Keratinocyte (primary cell): Measurements from ENCODE around the gene ENG. TPM values are rescaled to one million over a fixed set of nuclear protein-coding genes. Genes with fewer than 3 reads are reported as not detected.
"Not testable (repeated sequence)": the region's sequence is repeated elsewhere in the genome, so short reads cannot be mapped to it uniquely, and the experiment has no call there.

Source experiments
- DNase-seq: peaks from one replicate; pipeline ENCODE4 v3.0.0-alpha.2; 2011; ENCODE audit warnings: low read depth, missing footprints, low spot score
- FAIRE-seq: peaks from 2 replicates; lab custom pipeline; 2011; peaks lifted over from hg19 to GRCh38; lab: Jason Lieb, UNC
- H2AFZ ChIP-seq: 2 replicates; pipeline ENCODE4 v1.6.0; 2012; ENCODE audit warnings: low read length, control low read depth, inconsistent platforms; ENCODE audit not compliant: control insufficient read depth
- H3K27ac ChIP-seq: 2 replicates; pipeline ENCODE4 v1.5.1; 2011; ENCODE audit warnings: low read length; ENCODE audit not compliant: control insufficient read depth, insufficient read depth
- H3K27me3 ChIP-seq: 3 replicates; pipeline ENCODE4 v1.6.0; 2011; ENCODE audit warnings: low read length; ENCODE audit not compliant: control insufficient read depth, insufficient read depth; ENCODE audit errors: extremely low read depth
- H3K36me3 ChIP-seq, 2 experiments: 2 replicates in 1 of 2; 3 replicates in 1 of 2; pipeline ENCODE4 v1.5.1; 2011; ENCODE audit warnings: low read length in 2 of 2, mild to moderate bottlenecking in 1 of 2; ENCODE audit not compliant: control insufficient read depth in 2 of 2, insufficient read depth in 2 of 2; ENCODE audit errors: extremely low read depth in 1 of 2
- H3K4me1 ChIP-seq: 3 replicates; pipeline ENCODE4 v1.5.1; 2011; ENCODE audit warnings: low read length; ENCODE audit not compliant: control insufficient read depth, insufficient read depth; ENCODE audit errors: extremely low read depth
- H3K4me2 ChIP-seq: 3 replicates; pipeline ENCODE4 v1.6.0; 2011; ENCODE audit warnings: low read depth, low read length; ENCODE audit not compliant: control insufficient read depth, insufficient read depth; ENCODE audit errors: extremely low read depth
- H3K4me3 ChIP-seq, 3 experiments: fragments of 200-600 bp in 1 of 3; sonication (generic) in 1 of 3; 2 replicates in 2 of 3; 3 replicates in 1 of 3; pipeline ENCODE4 v1.5.1; 2011 to 2016; ENCODE audit warnings: low read length in 3 of 3, mild to moderate bottlenecking in 3 of 3, control low read depth in 2 of 3, inconsistent platforms in 1 of 3, low read depth in 1 of 3, mixed read lengths in 1 of 3, mixed run types in 1 of 3, moderate library complexity in 1 of 3; ENCODE audit not compliant: control insufficient read depth in 2 of 3, insufficient read depth in 2 of 3; ENCODE audit errors: extremely low read depth in 1 of 3
- H3K79me2 ChIP-seq: 2 replicates; pipeline ENCODE4 v1.6.0; 2012; ENCODE audit warnings: low read length; ENCODE audit not compliant: control insufficient read depth, insufficient read depth
- H3K9ac ChIP-seq: 3 replicates; pipeline ENCODE4 v1.6.0; 2011; ENCODE audit warnings: low read length; ENCODE audit not compliant: control insufficient read depth, insufficient read depth; ENCODE audit errors: extremely low read depth
- H3K9me1 ChIP-seq: 3 replicates; pipeline ENCODE4 v1.6.0; 2011; ENCODE audit warnings: low read length; ENCODE audit not compliant: control insufficient read depth, insufficient read depth; ENCODE audit errors: extremely low read depth
- H3K9me3 ChIP-seq: 2 replicates; pipeline ENCODE4 v1.5.1; 2012; ENCODE audit warnings: low read depth, low read length; ENCODE audit not compliant: control insufficient read depth
- H4K20me1 ChIP-seq: 3 replicates; pipeline ENCODE4 v1.6.0; 2011; ENCODE audit warnings: low read length; ENCODE audit not compliant: control insufficient read depth, insufficient read depth; ENCODE audit errors: extremely low read depth
- EZH2 ChIP-seq: IDR thresholded peaks from one replicate; pipeline ENCODE4 v1.6.1; 2012; ENCODE audit warnings: inconsistent platforms, mild to moderate bottlenecking, low read length, moderate library complexity
- dilution Hi-C: fragments of 300-500 bp; cut with MboI; formaldehyde crosslinking; loops from one replicate; pipeline ENCODE4 v1.7.0; 2020; ENCODE audit warnings: low sequenced_read_pairs; ENCODE audit not compliant: extremely low pct_ligation_motif_present
- polyA plus RNA-seq, 5 experiments: library from polyadenylated mRNA; depleted of rRNA in 3 of 5; stranded (reverse) in 3 of 5; stranded (forward) in 1 of 5; unstranded in 1 of 5; fragments of >200 nt; gene quantifications; 1 replicate in 1 of 5; 2 replicates in 3 of 5; 3 replicates in 1 of 5; pipeline versions ENCODE4 v1.2.1 to v1.2.3, GENCODE V29; 2011 to 2012; ENCODE audit warnings: missing spikeins in 2 of 5, low read depth in 1 of 5, low replicate concordance in 1 of 5
- TF ChIP-seq, protein P1 (sequence below), 3 experiments: IDR thresholded peaks in 1 of 3; conservative IDR thresholded peaks in 1 of 3; optimal IDR thresholded peaks in 1 of 3; 2 replicates in 2 of 3; 3 replicates in 1 of 3; pipeline versions ENCODE3 to v1.5.1; 2011; ENCODE audit warnings: low read length in 3 of 3, mild to moderate bottlenecking in 3 of 3, moderate library complexity in 2 of 3, control low read depth in 1 of 3, inconsistent platforms in 1 of 3; ENCODE audit not compliant: insufficient read depth in 2 of 3; ENCODE audit errors: extremely low read depth in 1 of 3

Gene ENG
- polyA plus RNA-seq, 1 donor (not counting 4 experiments of a cell fraction or from before 2014, with no cell fraction given), result 0.22 TPM

DNA sequence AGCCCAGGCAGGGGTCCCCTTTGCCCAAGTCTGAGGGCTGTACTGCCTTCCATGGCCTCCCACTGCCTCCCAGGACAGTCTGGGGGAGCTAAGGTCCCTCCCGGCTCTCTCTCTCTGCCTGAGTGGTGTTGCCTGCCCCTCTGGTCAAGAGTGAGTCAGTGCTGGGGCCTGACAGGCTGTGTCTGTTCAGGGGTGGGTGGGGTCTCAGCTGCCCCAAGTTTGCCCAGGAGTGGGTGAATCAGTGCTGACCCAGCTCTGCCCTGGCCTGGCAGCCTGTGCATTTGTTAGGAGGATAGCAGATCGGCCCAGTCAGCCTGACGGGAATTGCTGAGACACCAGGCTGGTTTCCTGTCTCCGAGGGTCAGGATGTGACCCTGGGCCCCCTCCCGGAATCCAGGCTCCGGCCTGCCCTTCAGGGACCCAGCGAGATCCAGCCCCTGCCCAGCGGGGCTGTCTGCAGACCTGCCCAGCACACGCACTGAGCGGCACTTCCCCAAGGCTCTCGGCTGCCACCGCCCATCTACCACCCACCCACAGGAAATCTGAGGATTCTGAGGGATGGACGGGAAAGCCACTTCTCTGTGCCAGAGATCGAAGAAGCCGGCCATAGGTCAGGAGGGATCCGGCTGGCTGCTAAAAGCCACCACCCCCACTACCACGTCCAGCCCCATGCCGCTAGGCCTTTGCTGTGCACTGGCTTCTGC lies 15.9 kb downstream of the ENG start:
- Histone ChIP-seq H3K9ac (no peak overlapping the region), H4K20me1 (no peaks in the 10 kb centered on the region), H3K27me3 (peaks cover 3% of the 10 kb centered on the region), H3K4me2 (no peak overlapping the region), H3K79me2 (no peaks in the 10 kb centered on the region), H3K9me3 (no peaks in the 10 kb centered on the region), H3K27ac (no peak overlapping the region), H3K4me3 (no peak overlapping the region), H3K4me1 (no peaks in the 10 kb centered on the region), H3K36me3 (no peaks in the 10 kb centered on the region), H2AFZ (no peak overlapping the region), H3K9me1 (no peaks in the 10 kb centered on the region)
- no peak for DNase-seq
- dilution Hi-C loops, result no loop called here
- no peak for FAIRE-seq
- no peak for TF ChIP-seq EZH2

DNA sequence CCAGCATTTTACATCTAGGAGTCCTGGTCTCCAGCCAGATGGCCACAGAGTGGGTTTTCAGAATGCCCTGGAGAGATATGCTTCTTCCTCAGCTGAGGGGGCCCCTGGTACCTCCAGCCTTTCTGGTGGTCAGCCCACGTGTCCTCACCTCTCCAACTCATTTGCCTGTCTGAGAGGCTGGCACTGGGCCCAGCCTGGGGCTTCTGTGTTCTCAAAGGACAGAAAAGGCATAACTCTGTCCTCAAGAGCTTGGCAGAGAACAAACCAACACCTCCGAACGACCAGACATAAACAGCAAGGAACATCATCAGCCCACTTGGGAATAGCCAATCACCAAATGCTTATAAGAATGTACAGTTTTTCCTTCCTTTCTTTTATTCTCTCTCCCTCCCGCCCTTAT lies 17.1 kb downstream of the ENG start:
- dilution Hi-C loops, result no loop called here
- FAIRE-seq, result no peak
- no peak overlapping the region for H3K9ac ChIP-seq
- H3K79me2 ChIP-seq, result no peaks in the 10 kb centered on the region
- H4K20me1 ChIP-seq, result no peaks in the 10 kb centered on the region
- H3K4me1 ChIP-seq, result no peaks in the 10 kb centered on the region
- H3K4me3 ChIP-seq, result no peak overlapping the region
- TF ChIP-seq, protein P1, sequence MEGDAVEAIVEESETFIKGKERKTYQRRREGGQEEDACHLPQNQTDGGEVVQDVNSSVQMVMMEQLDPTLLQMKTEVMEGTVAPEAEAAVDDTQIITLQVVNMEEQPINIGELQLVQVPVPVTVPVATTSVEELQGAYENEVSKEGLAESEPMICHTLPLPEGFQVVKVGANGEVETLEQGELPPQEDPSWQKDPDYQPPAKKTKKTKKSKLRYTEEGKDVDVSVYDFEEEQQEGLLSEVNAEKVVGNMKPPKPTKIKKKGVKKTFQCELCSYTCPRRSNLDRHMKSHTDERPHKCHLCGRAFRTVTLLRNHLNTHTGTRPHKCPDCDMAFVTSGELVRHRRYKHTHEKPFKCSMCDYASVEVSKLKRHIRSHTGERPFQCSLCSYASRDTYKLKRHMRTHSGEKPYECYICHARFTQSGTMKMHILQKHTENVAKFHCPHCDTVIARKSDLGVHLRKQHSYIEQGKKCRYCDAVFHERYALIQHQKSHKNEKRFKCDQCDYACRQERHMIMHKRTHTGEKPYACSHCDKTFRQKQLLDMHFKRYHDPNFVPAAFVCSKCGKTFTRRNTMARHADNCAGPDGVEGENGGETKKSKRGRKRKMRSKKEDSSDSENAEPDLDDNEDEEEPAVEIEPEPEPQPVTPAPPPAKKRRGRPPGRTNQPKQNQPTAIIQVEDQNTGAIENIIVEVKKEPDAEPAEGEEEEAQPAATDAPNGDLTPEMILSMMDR (optimal IDR thresholded peaks at IDR 0.05 in 1 of 3, IDR thresholded peaks at IDR 0.05 in 1 of 3, conservative IDR thresholded peaks at IDR 0.05 in 1 of 3; ENCODE audit: extremely low read depth in 1 of 3, insufficient read depth in 2 of 3, low read length in 3 of 3), result no peak
- TF ChIP-seq EZH2, result no peak
- peaks cover 3% of the 10 kb centered on the region for H3K27me3 ChIP-seq
- H3K36me3 ChIP-seq, result no peaks in the 10 kb centered on the region
- H3K27ac ChIP-seq, result no peak overlapping the region
- no peaks in the 10 kb centered on the region for H3K9me3 ChIP-seq
- no peak for DNase-seq
- no peak overlapping the region for H3K4me2 ChIP-seq
- H3K9me1 ChIP-seq, result no peaks in the 10 kb centered on the region
- H2AFZ ChIP-seq, result no peak overlapping the region

DNA sequence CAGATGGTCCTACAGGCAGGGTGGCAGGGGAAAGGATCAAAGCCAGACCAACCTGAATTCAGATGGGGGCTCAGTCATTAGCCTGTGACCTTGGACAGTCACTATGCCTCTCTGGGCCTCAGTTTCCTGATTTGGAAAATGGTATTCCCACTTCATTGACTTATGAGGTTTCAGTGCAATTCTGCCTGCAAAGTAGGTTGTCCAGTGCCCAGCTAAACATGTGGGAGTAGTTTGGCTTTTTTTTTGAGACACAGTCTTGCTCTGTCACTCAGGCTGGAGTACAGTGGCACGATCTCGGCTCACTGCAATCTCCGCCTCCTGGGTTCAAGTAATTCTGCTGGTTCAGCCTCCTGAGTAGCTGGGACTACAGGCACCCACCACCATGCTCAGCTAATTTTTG lies 17.9 kb downstream of the ENG start:
- H3K9ac ChIP-seq, H3K4me2 ChIP-seq, H4K20me1 ChIP-seq, H3K9me1 ChIP-seq, H3K79me2 ChIP-seq, H3K4me1 ChIP-seq, dilution Hi-C loops, FAIRE-seq, H3K27ac ChIP-seq, H3K9me3 ChIP-seq, H3K27me3 ChIP-seq, H3K36me3 ChIP-seq, H2AFZ ChIP-seq, DNase-seq, H3K4me3 ChIP-seq: not testable (repeated sequence)
